ENCODE results near the gene PTGES3.

Gene PTGES3

GRCh38 chr12:56682323-56682722 lies 5.8 kb downstream of the PTGES3 start:
- DNase-seq, result no peak
- no peak overlapping the region for H2BK120ac ChIP-seq (ENCODE audit: low read depth, low read length)
- H3K4ac ChIP-seq (ENCODE audit: low read depth in 1 of 2, low read length in 2 of 2), result no peak overlapping the region
- H3K18ac ChIP-seq (ENCODE audit: low read depth in 1 of 2, low read length in 2 of 2), result no peak overlapping the region
- no peak overlapping the region for H2AFZ ChIP-seq (ENCODE audit: low read depth, low read length)
- no peaks in the 10 kb centered on the region for H3K9me3 ChIP-seq (ENCODE audit: control insufficient read depth, low read length)
- no peak overlapping the region for H4K91ac ChIP-seq (ENCODE audit: low read length)
- no peak overlapping the region for H3K4me2 ChIP-seq (ENCODE audit: low read length, poor library complexity, severe bottlenecking)
- H2BK15ac ChIP-seq (ENCODE audit: low read depth, poor library complexity, severe bottlenecking), result no peak overlapping the region
- no peak overlapping the region for H3K23ac ChIP-seq (ENCODE audit: low read length in 2 of 2)
- no peaks in the 10 kb centered on the region for H3K27me3 ChIP-seq (ENCODE audit: control insufficient read depth in 1 of 2, insufficient read depth in 1 of 2, low read length in 2 of 2)
- no peak overlapping the region for H4K8ac ChIP-seq (ENCODE audit: low read length)
- peaks cover 7% of the 10 kb centered on the region for H3K4me1 ChIP-seq (ENCODE audit: control insufficient read depth, insufficient read depth, low read depth, low read length)
- H3K9ac ChIP-seq (ENCODE audit: low read length), result no peak overlapping the region
- no peak overlapping the region for H3K14ac ChIP-seq (ENCODE audit: low read length in 2 of 2)
- no peak overlapping the region for H2AK5ac ChIP-seq (ENCODE audit: low read length, severe bottlenecking)
- H3K79me1 ChIP-seq (replicated peaks; ENCODE audit: low read length, poor library complexity, severe bottlenecking), result no peaks in the 10 kb centered on the region
- WGBS, result 95% methylated on average over 6 of the region's 6 CpGs
- H3K4me3 ChIP-seq (ENCODE audit: insufficient read depth in 1 of 2, low read depth in 1 of 2, low read length in 2 of 2), result no peak overlapping the region
- no peak overlapping the region for H3K27ac ChIP-seq (ENCODE audit: low read length, poor library complexity, severe bottlenecking)
- peaks cover 23 to 25% of the 10 kb centered on the region in 2 experiments for H3K36me3 ChIP-seq (ENCODE audit: control insufficient read depth in 1 of 2, insufficient read depth in 2 of 2, low read depth in 1 of 2, low read length in 2 of 2)
- no peak overlapping the region for H2BK5ac ChIP-seq (ENCODE audit: low read depth, low read length, poor library complexity, severe bottlenecking)
- H2BK12ac ChIP-seq (ENCODE audit: low read length in 2 of 2), result no peak overlapping the region

DNA sequence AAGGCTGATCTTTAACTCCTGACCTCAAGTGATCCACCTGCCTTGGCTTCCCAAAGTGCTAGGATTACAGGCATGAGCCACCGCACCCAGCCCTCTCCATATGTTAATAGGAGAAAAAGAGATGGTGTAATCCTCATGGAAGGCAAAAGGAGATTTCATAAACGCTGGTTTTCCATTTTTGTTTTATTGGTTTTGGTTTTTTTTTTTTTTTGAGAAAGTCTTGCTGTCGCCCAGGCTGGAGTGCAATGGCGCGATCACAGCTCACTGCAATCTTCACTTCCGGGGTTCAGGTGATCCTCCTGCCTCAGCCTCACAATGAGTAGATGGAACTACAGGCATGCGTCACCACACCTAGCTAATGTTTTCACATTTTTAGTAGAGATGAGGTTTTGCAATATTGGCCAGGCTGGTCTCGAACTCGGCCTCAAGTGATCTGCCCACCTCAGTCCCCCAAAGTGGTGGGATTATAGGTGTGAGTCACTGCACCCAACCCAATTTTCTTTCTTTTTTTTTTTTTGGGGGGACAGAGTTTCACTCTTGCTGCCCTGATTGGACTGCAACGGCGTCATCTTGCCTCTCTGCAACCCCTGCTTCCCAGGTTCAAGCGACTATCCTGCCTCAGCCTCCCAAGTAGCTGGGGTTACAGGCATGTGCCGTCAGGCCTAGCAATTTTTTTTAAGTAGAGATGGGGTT lies 8.1 kb downstream of the PTGES3 start:
- H3K9ac ChIP-seq (ENCODE audit: low read length), result no peak overlapping the region
- no peak overlapping the region for H3K4me3 ChIP-seq (ENCODE audit: insufficient read depth in 1 of 2, low read depth in 1 of 2, low read length in 2 of 2)
- no peak overlapping the region for H3K4me2 ChIP-seq (ENCODE audit: low read length, poor library complexity, severe bottlenecking)
- H2BK120ac ChIP-seq (ENCODE audit: low read depth, low read length), result no peak overlapping the region
- no peak overlapping the region for H2AFZ ChIP-seq (ENCODE audit: low read depth, low read length)
- H3K79me1 ChIP-seq (replicated peaks; ENCODE audit: low read length, poor library complexity, severe bottlenecking), result no peaks in the 10 kb centered on the region
- no peak overlapping the region for H3K14ac ChIP-seq (ENCODE audit: low read length in 2 of 2)
- no peaks in the 10 kb centered on the region for H3K27me3 ChIP-seq (ENCODE audit: control insufficient read depth in 1 of 2, insufficient read depth in 1 of 2, low read length in 2 of 2)
- H2BK12ac ChIP-seq (ENCODE audit: low read length in 2 of 2), result no peak overlapping the region
- no peaks in the 10 kb centered on the region for H3K9me3 ChIP-seq (ENCODE audit: control insufficient read depth, low read length)
- H3K23ac ChIP-seq (ENCODE audit: low read length in 2 of 2), result no peak overlapping the region
- no peak overlapping the region for H3K4ac ChIP-seq (ENCODE audit: low read depth in 1 of 2, low read length in 2 of 2)
- H3K36me3 ChIP-seq (ENCODE audit: control insufficient read depth in 1 of 2, insufficient read depth in 2 of 2, low read depth in 1 of 2, low read length in 2 of 2), result peaks cover 23 to 27% of the 10 kb centered on the region in 2 experiments
- no peak overlapping the region for H4K8ac ChIP-seq (ENCODE audit: low read length)
- no peak for DNase-seq
- H2BK5ac ChIP-seq (ENCODE audit: low read depth, low read length, poor library complexity, severe bottlenecking), result no peak overlapping the region
- H4K91ac ChIP-seq (ENCODE audit: low read length), result no peak overlapping the region
- WGBS, result 98% methylated on average over 8 of the region's 13 CpGs
- H3K4me1 ChIP-seq (ENCODE audit: control insufficient read depth, insufficient read depth, low read depth, low read length), result peaks cover 10% of the 10 kb centered on the region
- H2AK5ac ChIP-seq (ENCODE audit: low read length, severe bottlenecking), result no peak overlapping the region
- no peak overlapping the region for H3K27ac ChIP-seq (ENCODE audit: low read length, poor library complexity, severe bottlenecking)
- no peak overlapping the region for H2BK15ac ChIP-seq (ENCODE audit: low read depth, poor library complexity, severe bottlenecking)
- no peak overlapping the region for H3K18ac ChIP-seq (ENCODE audit: low read depth in 1 of 2, low read length in 2 of 2)

DNA sequence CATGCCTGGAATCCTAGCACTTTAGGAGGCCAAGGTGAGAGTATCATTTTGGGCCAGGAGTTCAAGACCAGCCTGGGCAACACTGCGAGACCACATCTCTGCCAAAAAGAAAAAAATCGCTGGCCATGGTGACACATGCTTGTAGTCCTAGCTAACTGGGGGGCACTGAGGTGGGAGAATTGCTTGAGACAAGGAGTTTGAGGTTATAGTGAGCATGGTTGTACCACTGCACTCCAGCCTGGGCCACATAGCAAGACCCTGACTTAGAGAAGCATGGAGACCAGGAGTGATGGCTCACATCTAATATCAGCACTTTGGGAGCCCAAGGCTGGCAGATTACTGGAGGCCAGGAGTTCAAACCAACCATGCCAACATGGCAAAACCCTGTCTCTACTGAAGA lies 9.2 kb downstream of the PTGES3 start:
- Histone ChIP-seq H2BK12ac (ENCODE audit: low read length in 2 of 2) (no peak overlapping the region), H3K4me2 (ENCODE audit: low read length, poor library complexity, severe bottlenecking) (no peak overlapping the region), H3K18ac (ENCODE audit: low read depth in 1 of 2, low read length in 2 of 2) (no peak overlapping the region), H2BK120ac (ENCODE audit: low read depth, low read length) (no peak overlapping the region), H2AK5ac (ENCODE audit: low read length, severe bottlenecking) (no peak overlapping the region), H3K14ac (ENCODE audit: low read length in 2 of 2) (no peak overlapping the region), H4K91ac (ENCODE audit: low read length) (no peak overlapping the region), H2AFZ (ENCODE audit: low read depth, low read length) (no peak overlapping the region), H3K4ac (ENCODE audit: low read depth in 1 of 2, low read length in 2 of 2) (no peak overlapping the region), H2BK5ac (ENCODE audit: low read depth, low read length, poor library complexity, severe bottlenecking) (no peak overlapping the region), H3K9ac (ENCODE audit: low read length) (no peak overlapping the region), H3K9me3 (ENCODE audit: control insufficient read depth, low read length) (no peaks in the 10 kb centered on the region), H3K79me1 (replicated peaks; ENCODE audit: low read length, poor library complexity, severe bottlenecking) (no peaks in the 10 kb centered on the region), H3K23ac (ENCODE audit: low read length in 2 of 2) (no peak overlapping the region), H4K8ac (ENCODE audit: low read length) (no peak overlapping the region), H2BK15ac (ENCODE audit: low read depth, poor library complexity, severe bottlenecking) (no peak overlapping the region), H3K27me3 (ENCODE audit: control insufficient read depth in 1 of 2, insufficient read depth in 1 of 2, low read length in 2 of 2) (no peaks in the 10 kb centered on the region), H3K4me3 (ENCODE audit: insufficient read depth in 1 of 2, low read depth in 1 of 2, low read length in 2 of 2) (no peak overlapping the region), H3K36me3 (ENCODE audit: control insufficient read depth in 1 of 2, insufficient read depth in 2 of 2, low read depth in 1 of 2, low read length in 2 of 2) (peaks cover 23 to 27% of the 10 kb centered on the region in 2 experiments), H3K27ac (ENCODE audit: low read length, poor library complexity, severe bottlenecking) (no peak overlapping the region), H3K4me1 (ENCODE audit: control insufficient read depth, insufficient read depth, low read depth, low read length) (peaks cover 8% of the 10 kb centered on the region)
- WGBS, result 93% methylated on average over 2 of the region's 2 CpGs
- no peak for DNase-seq

DNA sequence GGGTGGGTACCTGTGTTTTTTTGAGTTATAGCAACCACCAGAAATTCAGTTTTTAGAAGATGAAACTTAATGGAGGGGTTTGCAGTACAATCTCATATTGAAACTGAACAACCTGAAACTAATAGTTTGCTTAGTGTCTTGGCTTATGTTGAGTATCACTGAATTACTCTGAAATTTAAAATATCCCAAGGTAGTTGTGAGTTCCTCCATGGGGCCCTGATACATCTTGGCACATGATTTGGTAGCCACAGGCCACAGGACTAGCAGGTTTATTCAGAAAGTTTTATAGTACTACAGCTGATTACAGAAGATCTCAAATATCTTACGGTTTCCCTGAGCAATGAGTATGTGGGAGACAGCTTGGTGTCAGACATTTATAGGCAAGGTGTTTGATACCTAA lies 10.4 kb downstream of the PTGES3 start:
- H3K27me3 ChIP-seq (ENCODE audit: control insufficient read depth in 1 of 2, insufficient read depth in 1 of 2, low read length in 2 of 2), result no peaks in the 10 kb centered on the region
- H3K9me3 ChIP-seq (ENCODE audit: control insufficient read depth, low read length), result no peaks in the 10 kb centered on the region
- H4K8ac ChIP-seq (ENCODE audit: low read length), result no peak overlapping the region
- H3K27ac ChIP-seq (ENCODE audit: low read length, poor library complexity, severe bottlenecking), result no peak overlapping the region
- H2BK12ac ChIP-seq (ENCODE audit: low read length in 2 of 2), result no peak overlapping the region
- H3K4me3 ChIP-seq (ENCODE audit: insufficient read depth in 1 of 2, low read depth in 1 of 2, low read length in 2 of 2), result no peak overlapping the region
- H3K79me1 ChIP-seq (replicated peaks; ENCODE audit: low read length, poor library complexity, severe bottlenecking), result no peaks in the 10 kb centered on the region
- no peak overlapping the region for H3K4ac ChIP-seq (ENCODE audit: low read depth in 1 of 2, low read length in 2 of 2)
- no peak overlapping the region for H3K14ac ChIP-seq (ENCODE audit: low read length in 2 of 2)
- H2BK5ac ChIP-seq (ENCODE audit: low read depth, low read length, poor library complexity, severe bottlenecking), result no peak overlapping the region
- H2AK5ac ChIP-seq (ENCODE audit: low read length, severe bottlenecking), result no peak overlapping the region
- H3K18ac ChIP-seq (ENCODE audit: low read depth in 1 of 2, low read length in 2 of 2), result no peak overlapping the region
- peak overlapping the region; percentile 41 for H3K9ac ChIP-seq (ENCODE audit: low read length)
- no peak overlapping the region for H3K4me2 ChIP-seq (ENCODE audit: low read length, poor library complexity, severe bottlenecking)
- no CpG with 5 or more reads among the region's 1 CpG for WGBS
- H4K91ac ChIP-seq (ENCODE audit: low read length), result no peak overlapping the region
- peaks cover 15 to 29% of the 10 kb centered on the region in 2 experiments for H3K36me3 ChIP-seq (ENCODE audit: control insufficient read depth in 1 of 2, insufficient read depth in 2 of 2, low read depth in 1 of 2, low read length in 2 of 2)
- H3K23ac ChIP-seq (ENCODE audit: low read length in 2 of 2), result no peak overlapping the region
- H3K4me1 ChIP-seq (ENCODE audit: control insufficient read depth, insufficient read depth, low read depth, low read length), result peaks cover 5% of the 10 kb centered on the region
- no peak overlapping the region for H2BK120ac ChIP-seq (ENCODE audit: low read depth, low read length)
- no peak overlapping the region for H2AFZ ChIP-seq (ENCODE audit: low read depth, low read length)
- no peak for DNase-seq
- no peak overlapping the region for H2BK15ac ChIP-seq (ENCODE audit: low read depth, poor library complexity, severe bottlenecking)
